NCI-H2081 (cell line): ENCODE measurements around the gene DNASE1L3.

Experiments used
- DNase-seq, 2 experiments: peaks; one replicate each; lab custom pipeline; 2025; lab: John Stamatoyannopoulos, UW

DNASE1L3 gene

GRCh38 chr3:58161435-58162398 is 49.1 kb downstream of the DNASE1L3 start:
- DNase-seq, result no peak

- DNase-seq, result no peak
Measured at GRCh38 chr3:58160399-58160798, 50.4 kb downstream of the DNASE1L3 start.

GRCh38 chr3:58158442-58159153 is 52.2 kb downstream of the DNASE1L3 start:
- DNase-seq, result no peak

- no peak for DNase-seq
Measured at GRCh38 chr3:58157700-58158099, 53.1 kb downstream of the DNASE1L3 start.

- DNase-seq, result no peak
Measured at GRCh38 chr3:58155838-58156237, 54.9 kb downstream of the DNASE1L3 start.

- DNase-seq, result no peak
Measured at GRCh38 chr3:58154626-58155449, 55.9 kb downstream of the DNASE1L3 start.

- no peak for DNase-seq
Measured at GRCh38 chr3:58153371-58153770, 57.4 kb downstream of the DNASE1L3 start.

GRCh38 chr3:58152225-58153015 is 58.4 kb downstream of the DNASE1L3 start:
- no peak for DNase-seq

- no peak for DNase-seq
Measured at GRCh38 chr3:58151637-58152036, 59.1 kb downstream of the DNASE1L3 start.

GRCh38 chr3:58150810-58151199 is 60.0 kb downstream of the DNASE1L3 start:
- no peak for DNase-seq

- DNase-seq, result no peak
Measured at GRCh38 chr3:58150130-58150809, 60.5 kb downstream of the DNASE1L3 start.

- no peak for DNase-seq
Measured at GRCh38 chr3:58148049-58148448, 62.7 kb downstream of the DNASE1L3 start.

- DNase-seq, result peak; percentile 35 to 68
Measured at GRCh38 chr3:58144478-58145325, 66.1 kb downstream of the DNASE1L3 start.

GRCh38 chr3:58143417-58144055 is 67.2 kb downstream of the DNASE1L3 start:
- no peak for DNase-seq
